Effector memory CD4-positive, alpha-beta T cell (primary cell): ENCODE measurements around the gene DISC1.

Experiments
- DNase-seq, 3 donors: peaks; one replicate each; pipeline ENCODE4 v3.0.0-alpha.2; 2020
- H3K27ac ChIP-seq: 2 replicates; pipeline ENCODE4 v1.7.0; 2013; ENCODE audit warnings: mild to moderate bottlenecking, low read length, moderate library complexity; ENCODE audit not compliant: insufficient read depth, poor library complexity, severe bottlenecking
- H3K27me3 ChIP-seq: replicated peaks from 2 replicates; pipeline ENCODE4 v1.7.0; 2013; ENCODE audit warnings: mild to moderate bottlenecking, low read length; ENCODE audit not compliant: insufficient read depth, control insufficient read depth, poor library complexity, severe bottlenecking
- H3K36me3 ChIP-seq: 2 replicates; pipeline ENCODE4 v1.7.0; 2013; ENCODE audit warnings: mild to moderate bottlenecking, low read length, moderate library complexity; ENCODE audit not compliant: control insufficient read depth, insufficient read depth
- H3K4me1 ChIP-seq: 2 replicates; pipeline ENCODE4 v1.7.0; 2013; ENCODE audit warnings: low read length, mild to moderate bottlenecking; ENCODE audit not compliant: control insufficient read depth, insufficient read depth, poor library complexity, severe bottlenecking
- H3K4me3 ChIP-seq: 2 replicates; pipeline ENCODE4 v1.7.0; 2013; ENCODE audit warnings: low read length, low read depth, mild to moderate bottlenecking; ENCODE audit not compliant: insufficient read depth, poor library complexity, severe bottlenecking
- H3K9me3 ChIP-seq: 2 replicates; pipeline ENCODE4 v1.7.0; 2013; ENCODE audit warnings: mild to moderate bottlenecking, low read length, moderate library complexity; ENCODE audit not compliant: control insufficient read depth

Gene DISC1

DNA sequence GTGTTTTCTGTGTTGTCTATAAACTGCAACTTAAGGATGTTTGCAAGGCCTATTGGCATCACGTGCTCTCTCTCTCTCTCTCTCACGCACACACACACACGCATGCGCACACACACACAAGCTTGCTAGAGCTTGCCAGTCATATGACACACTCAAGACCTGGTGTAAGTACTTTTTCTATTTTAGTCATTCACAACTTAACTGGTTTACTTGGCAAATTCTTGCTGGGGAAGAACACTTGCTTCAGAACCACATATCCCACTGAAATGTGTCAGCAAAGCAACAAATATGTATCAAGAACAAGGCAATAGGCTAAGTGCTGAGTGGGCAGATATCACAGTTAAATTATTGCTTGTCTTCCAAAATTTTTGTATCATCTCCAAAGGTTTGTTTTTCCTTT lies 107.8 kb downstream of the DISC1 start:
- no peaks in the 10 kb centered on the region for H3K36me3 ChIP-seq
- no peaks in the 10 kb centered on the region for H3K4me1 ChIP-seq
- H3K27me3 ChIP-seq: no peaks in the 10 kb centered on the region
- H3K27ac ChIP-seq: no peak overlapping the region
- no peak for DNase-seq
- H3K9me3 ChIP-seq: no peaks in the 10 kb centered on the region
- H3K4me3 ChIP-seq: no peak overlapping the region

DNA sequence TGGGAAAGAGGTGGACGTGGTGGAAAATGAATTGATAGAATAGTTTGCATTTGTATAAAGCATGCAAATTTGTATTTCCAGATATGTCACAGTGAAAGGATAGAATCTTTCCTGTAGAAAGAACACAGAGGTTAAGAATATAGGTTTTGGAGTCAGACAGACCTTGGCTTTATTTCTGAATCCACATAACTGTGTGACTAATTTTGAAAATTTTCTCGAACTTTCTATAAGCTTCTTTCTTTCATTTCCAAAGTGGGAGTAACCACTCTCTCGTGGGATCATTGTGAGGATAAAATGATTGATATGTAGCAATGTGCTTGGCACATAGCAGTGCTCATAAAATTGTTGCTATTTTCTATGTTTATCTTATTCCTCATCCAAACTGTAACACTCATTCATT lies 108.8 kb downstream of the DISC1 start:
- no peaks in the 10 kb centered on the region for H3K27me3 ChIP-seq
- no peak for DNase-seq
- no peaks in the 10 kb centered on the region for H3K9me3 ChIP-seq
- H3K36me3 ChIP-seq: no peaks in the 10 kb centered on the region
- no peak overlapping the region for H3K27ac ChIP-seq
- H3K4me3 ChIP-seq: no peak overlapping the region
- H3K4me1 ChIP-seq: no peaks in the 10 kb centered on the region

DNA sequence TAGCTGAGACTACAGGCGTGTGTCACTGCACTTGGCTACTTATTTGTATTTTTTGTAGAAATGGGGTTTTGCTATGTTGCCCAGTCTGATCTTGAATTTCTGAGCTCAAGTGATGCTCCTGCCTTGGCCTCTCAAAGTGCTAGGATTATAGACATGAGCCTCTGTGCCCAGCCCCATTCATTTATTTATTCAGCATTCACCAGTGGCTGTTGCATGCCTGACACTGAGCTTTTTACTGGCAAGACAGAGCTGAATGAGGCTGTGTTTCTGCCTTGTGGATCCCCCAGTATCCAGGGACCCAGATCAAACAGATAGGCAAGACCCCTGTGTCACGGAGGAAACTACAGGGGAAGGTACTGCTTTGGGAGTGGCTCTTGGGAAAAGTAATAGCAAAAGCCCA lies 109.4 kb downstream of the DISC1 start:
- Histone ChIP-seq H3K36me3 (no peaks in the 10 kb centered on the region), H3K9me3 (no peaks in the 10 kb centered on the region), H3K27ac (no peak overlapping the region), H3K4me1 (no peaks in the 10 kb centered on the region), H3K4me3 (no peak overlapping the region), H3K27me3 (no peaks in the 10 kb centered on the region)
- DNase-seq: no peak

DNA sequence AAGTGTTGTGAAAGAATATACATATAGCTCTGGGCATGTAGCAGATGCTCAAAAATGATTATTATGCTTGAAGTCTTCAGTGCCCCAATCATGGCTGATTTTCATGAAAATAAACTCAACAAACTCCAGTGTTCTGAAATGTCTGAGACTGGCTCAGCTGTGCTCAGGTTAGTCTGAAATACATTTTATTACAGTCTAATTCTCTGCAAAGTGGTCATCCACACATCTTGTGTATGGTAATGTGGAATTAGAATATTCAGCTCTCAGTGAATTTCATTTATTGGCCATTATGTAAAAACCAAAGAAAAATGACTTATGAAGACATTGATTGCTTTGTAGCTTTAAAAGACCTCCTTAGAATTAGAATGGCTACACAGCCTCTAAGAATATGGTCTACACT lies 109.9 kb downstream of the DISC1 start:
- DNase-seq: no peak
- Histone ChIP-seq H3K4me3 (no peak overlapping the region), H3K9me3 (no peaks in the 10 kb centered on the region), H3K27ac (no peak overlapping the region), H3K36me3 (no peaks in the 10 kb centered on the region), H3K27me3 (no peaks in the 10 kb centered on the region), H3K4me1 (no peaks in the 10 kb centered on the region)

DNA sequence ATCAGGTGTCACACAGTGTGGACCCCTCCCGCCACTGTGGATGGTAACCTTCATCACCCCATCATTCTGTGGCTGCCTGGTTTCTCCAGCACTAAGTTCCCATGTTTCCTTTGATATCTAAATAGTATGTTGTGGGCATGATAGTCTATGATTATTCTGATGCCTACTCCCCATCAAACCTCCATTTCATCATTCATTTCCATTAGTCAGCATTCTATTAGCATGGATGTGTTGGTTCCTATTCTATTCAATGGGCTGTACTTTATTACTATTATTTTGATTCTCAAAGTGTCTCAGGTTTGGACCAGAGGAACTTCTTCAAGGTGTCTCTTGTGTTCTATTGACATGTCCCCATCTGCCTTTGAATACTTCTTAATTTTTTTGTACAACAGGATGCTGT lies 112.0 kb downstream of the DISC1 start:
- no peak overlapping the region for H3K27ac ChIP-seq
- no peaks in the 10 kb centered on the region for H3K9me3 ChIP-seq
- DNase-seq: no peak
- H3K27me3 ChIP-seq: no peaks in the 10 kb centered on the region
- no peaks in the 10 kb centered on the region for H3K4me1 ChIP-seq
- no peak overlapping the region for H3K4me3 ChIP-seq
- H3K36me3 ChIP-seq: no peaks in the 10 kb centered on the region

DNA sequence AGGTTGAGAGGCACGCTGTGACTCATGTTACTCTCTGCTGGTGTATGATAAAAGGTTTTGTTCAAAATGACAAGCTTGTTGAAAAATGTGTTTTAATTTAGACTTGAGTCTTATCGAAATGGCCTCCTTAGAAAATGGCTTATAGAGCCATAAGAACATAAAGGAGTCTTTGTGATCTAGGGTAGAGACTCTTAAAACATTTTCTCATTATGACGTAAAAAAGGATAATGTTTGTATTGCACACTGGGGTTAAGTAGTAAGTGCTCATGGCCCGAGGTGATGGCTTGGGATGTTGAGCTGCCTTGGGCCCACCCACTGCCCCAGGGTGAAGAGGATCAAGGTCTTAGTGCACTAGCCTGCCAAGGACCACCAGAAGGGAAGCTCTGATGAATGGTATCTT lies 117.4 kb downstream of the DISC1 start:
- no peak overlapping the region for H3K27ac ChIP-seq
- H3K27me3 ChIP-seq: no peaks in the 10 kb centered on the region
- H3K9me3 ChIP-seq: no peaks in the 10 kb centered on the region
- DNase-seq: no peak
- no peak overlapping the region for H3K4me3 ChIP-seq
- no peaks in the 10 kb centered on the region for H3K4me1 ChIP-seq
- no peaks in the 10 kb centered on the region for H3K36me3 ChIP-seq

DNA sequence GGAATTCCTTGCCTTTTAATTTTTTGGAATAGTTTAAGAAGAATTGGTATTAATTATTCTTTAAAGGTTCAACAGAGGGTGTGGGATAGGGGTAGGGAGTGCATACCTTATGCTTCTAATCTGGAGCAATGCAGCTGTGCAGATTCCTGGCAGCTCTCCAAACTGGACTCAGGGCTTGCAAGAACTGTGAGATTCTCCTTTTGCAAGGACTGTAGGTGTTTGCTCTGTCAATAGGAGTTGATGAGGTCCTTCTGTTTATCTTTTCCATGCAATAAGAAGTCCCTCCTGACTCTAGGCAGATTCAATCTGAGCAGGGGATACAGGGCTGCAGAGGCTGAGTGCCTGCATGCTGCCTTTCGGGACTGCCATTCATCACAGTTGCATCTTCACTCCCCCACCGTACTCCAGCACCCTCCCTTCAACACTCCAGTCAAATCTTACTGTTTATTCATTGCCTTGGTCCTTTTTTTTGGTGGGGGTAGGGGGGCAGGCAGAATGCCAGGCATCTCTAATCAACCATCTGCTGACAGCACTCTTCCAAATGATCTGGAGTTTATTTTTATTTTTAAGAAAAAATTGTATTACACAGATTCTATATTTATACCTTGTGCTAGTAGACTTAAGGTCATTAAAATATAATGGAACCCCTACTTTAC lies 122.3 kb downstream of the DISC1 start:
- DNase-seq: no peak
- H3K27ac ChIP-seq: no peak overlapping the region

DNA sequence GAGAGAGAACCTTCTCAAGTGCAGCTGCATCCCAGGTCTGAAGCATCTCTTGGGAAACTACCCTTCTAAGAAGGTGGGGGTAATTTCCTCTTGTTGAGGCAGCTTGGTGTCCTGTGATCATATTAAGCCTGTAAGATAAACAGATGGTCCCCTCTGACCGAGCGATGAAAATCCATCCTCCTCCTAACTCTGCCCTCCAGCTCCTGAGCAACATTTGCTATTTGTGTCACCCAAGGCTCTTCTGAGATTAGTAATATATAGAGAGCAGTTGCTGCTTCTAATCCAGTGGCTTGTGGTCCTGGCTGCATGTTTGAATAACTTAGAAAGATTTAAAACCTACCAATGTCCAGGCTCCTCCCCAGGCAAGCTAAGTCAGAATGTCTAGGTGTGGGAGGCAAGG lies 123.7 kb downstream of the DISC1 start:
- Histone ChIP-seq H3K36me3 (peaks cover 16% of the 10 kb centered on the region), H3K4me3 (no peak overlapping the region), H3K4me1 (no peaks in the 10 kb centered on the region), H3K27me3 (no peaks in the 10 kb centered on the region), H3K27ac (no peak overlapping the region), H3K9me3 (no peaks in the 10 kb centered on the region)
- no peak for DNase-seq

More for the DNA sequence above, 122.3 kb downstream of the DISC1 start:
- H3K4me3 ChIP-seq: no peak overlapping the region
- H3K4me1 ChIP-seq: no peaks in the 10 kb centered on the region
- H3K9me3 ChIP-seq: no peaks in the 10 kb centered on the region
- peaks cover 16% of the 10 kb centered on the region for H3K36me3 ChIP-seq
- no peaks in the 10 kb centered on the region for H3K27me3 ChIP-seq

DNA sequence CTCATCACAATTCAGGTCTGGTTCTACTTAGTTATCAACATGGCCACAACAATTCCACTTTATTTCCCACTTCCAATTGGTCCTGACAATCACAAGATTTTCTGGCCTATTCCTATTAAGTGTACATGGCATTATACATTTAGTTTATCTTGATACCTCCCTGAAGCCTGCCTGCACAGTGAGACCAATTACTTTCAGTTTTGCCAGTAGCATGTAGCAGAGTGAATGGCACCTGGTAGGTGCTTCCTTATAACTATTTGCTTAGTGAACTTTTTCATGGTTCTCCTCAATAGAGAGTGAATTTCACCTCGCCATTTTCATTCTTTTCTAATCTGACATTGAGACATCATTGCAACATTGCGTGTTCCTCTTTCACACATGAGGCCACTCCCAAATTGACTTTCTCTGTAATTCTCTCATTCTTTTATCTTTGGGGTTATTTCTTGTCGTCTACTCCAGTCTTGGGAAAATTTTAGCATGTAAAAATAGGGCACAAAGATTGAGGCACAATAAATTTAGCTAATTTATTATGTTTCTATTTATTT lies 124.3 kb downstream of the DISC1 start:
- H3K4me3 ChIP-seq: no peak overlapping the region
- peaks cover 16% of the 10 kb centered on the region for H3K36me3 ChIP-seq
- no peaks in the 10 kb centered on the region for H3K9me3 ChIP-seq
- no peak overlapping the region for H3K27ac ChIP-seq
- H3K4me1 ChIP-seq: no peaks in the 10 kb centered on the region
- no peak for DNase-seq
- H3K27me3 ChIP-seq: no peaks in the 10 kb centered on the region

DNA sequence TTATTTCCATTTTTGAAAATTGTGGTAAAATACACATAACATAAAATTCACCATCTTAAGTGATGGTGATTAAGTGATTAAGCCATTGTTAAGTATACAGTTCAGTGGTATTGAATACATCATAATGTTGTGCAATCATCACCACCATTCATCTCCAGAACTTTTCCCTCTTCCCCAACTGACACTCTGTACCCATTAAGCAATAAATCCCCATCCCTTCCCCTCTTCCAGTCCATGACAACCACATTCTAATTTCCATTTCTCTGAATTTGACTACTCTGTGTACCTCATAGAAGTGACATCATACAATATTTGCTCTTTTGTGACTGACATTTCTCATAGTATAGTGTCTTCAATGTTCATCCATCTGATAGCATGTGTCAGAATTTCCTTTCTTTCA lies 124.8 kb downstream of the DISC1 start:
- Histone ChIP-seq H3K36me3 (peaks cover 16% of the 10 kb centered on the region), H3K27ac (no peak overlapping the region)
- DNase-seq: no peak

More for the DNA sequence above, 124.8 kb downstream of the DISC1 start:
- Histone ChIP-seq H3K4me1 (no peaks in the 10 kb centered on the region), H3K9me3 (no peaks in the 10 kb centered on the region), H3K4me3 (no peak overlapping the region), H3K27me3 (no peaks in the 10 kb centered on the region)
